H1 (cell line): ENCODE data around the gene BNC2. TPM values are rescaled to one million over a fixed set of nuclear protein-coding genes. Genes with fewer than 3 reads are reported as not detected.

Source experiments
- CTCF ChIA-PET: fragments of 300-600 bp; sonication (Branson Sonifier 250); formaldehyde crosslinking; loops from one replicate; lab custom pipeline; 2021; ENCODE audit not compliant: partially characterized antibody; lab: Charles Lee
- POLR2A ChIA-PET: fragments of 300-600 bp; sonication (Branson Sonifier 250); formaldehyde crosslinking; loops from one replicate; lab custom pipeline; 2021; ENCODE audit warnings: inconsistent platforms; ENCODE audit not compliant: partially characterized antibody; lab: Charles Lee
- DNase-seq, 2 experiments: peaks; one replicate each; pipeline versions ENCODE4 v3.0.0 to v3.0.0-alpha.2; 2010 to 2022; ENCODE audit warnings: low spot score in 2 of 2, low read depth in 1 of 2, mixed read lengths in 1 of 2
- FAIRE-seq: peaks from 2 replicates; lab custom pipeline; 2011; peaks lifted over from hg19 to GRCh38; lab: Jason Lieb, UNC
- H2AFZ ChIP-seq: 2 replicates; pipeline ENCODE4 v1.8.1; 2012; ENCODE audit warnings: low read length, inconsistent platforms
- H2AK5ac ChIP-seq: 2 replicates; pipeline ENCODE4 v1.6.1; 2013; ENCODE audit warnings: low read depth, low read length
- H2BK120ac ChIP-seq: replicated peaks from 2 replicates; pipeline ENCODE3; 2013; ENCODE audit warnings: low read depth, low read length, inconsistent platforms
- H2BK12ac ChIP-seq: 2 replicates; pipeline ENCODE4 v1.6.1; 2013; ENCODE audit warnings: low read depth, low read length
- H2BK15ac ChIP-seq: 2 replicates; pipeline ENCODE4 v1.6.1; 2013; ENCODE audit warnings: low read length
- H2BK20ac ChIP-seq: 2 replicates; pipeline ENCODE4 v1.6.1; 2013; ENCODE audit warnings: low read length
- H2BK5ac ChIP-seq: 2 replicates; pipeline ENCODE4 v1.6.1; 2013; ENCODE audit warnings: low read depth, low read length
- H3K14ac ChIP-seq: 2 replicates; pipeline ENCODE4 v1.6.1; 2013; ENCODE audit warnings: inconsistent platforms; ENCODE audit not compliant: insufficient read length
- H3K18ac ChIP-seq: 2 replicates; pipeline ENCODE4 v1.6.1; 2013; ENCODE audit warnings: low read length; ENCODE audit errors: extremely low read depth
- H3K23ac ChIP-seq: 2 replicates; pipeline ENCODE4 v1.6.1; 2013; ENCODE audit warnings: inconsistent platforms; ENCODE audit not compliant: insufficient read length
- H3K23me2 ChIP-seq: 2 replicates; pipeline ENCODE4 v1.6.1; 2013; ENCODE audit warnings: low read depth, low read length
- H3K27ac ChIP-seq: 2 replicates; pipeline ENCODE4 v1.6.1; 2011; ENCODE audit warnings: low read depth, low read length, inconsistent platforms
- H3K27me3 ChIP-seq, 4 experiments: replicated peaks in 1 of 4; 1 replicate in 1 of 4; 2 replicates in 3 of 4; pipeline versions ENCODE4 v1.6.1 to v1.8.1; 2011 to 2013; ENCODE audit warnings: low read length in 3 of 4, mild to moderate bottlenecking in 3 of 4, inconsistent platforms in 2 of 4, mixed read lengths in 2 of 4, moderate library complexity in 1 of 4; ENCODE audit not compliant: control insufficient read depth in 3 of 4, insufficient read depth in 3 of 4; ENCODE audit errors: extremely low read depth in 1 of 4
- H3K36me3 ChIP-seq, 4 experiments: 2 replicates each; pipeline versions ENCODE4 v1.6.1 to v1.8.1; 2011 to 2013; ENCODE audit warnings: mild to moderate bottlenecking in 4 of 4, low read length in 3 of 4, moderate library complexity in 2 of 4, control low read depth in 1 of 4, inconsistent platforms in 1 of 4; ENCODE audit not compliant: insufficient read depth in 4 of 4, control insufficient read depth in 2 of 4
- H3K4ac ChIP-seq: replicated peaks from 2 replicates; pipeline ENCODE3; 2013; ENCODE audit warnings: low read length, low read depth, mixed read lengths, inconsistent platforms; ENCODE audit not compliant: insufficient read length
- H3K4me1 ChIP-seq, 4 experiments: replicated peaks in 1 of 4; 1 replicate in 1 of 4; 2 replicates in 3 of 4; pipeline versions ENCODE4 v1.6.1 to v1.8.1; 2011 to 2013; ENCODE audit warnings: low read length in 3 of 4, inconsistent platforms in 2 of 4, mixed read lengths in 1 of 4; ENCODE audit not compliant: insufficient read depth in 4 of 4, control insufficient read depth in 3 of 4
- H3K4me2 ChIP-seq, 2 experiments: 2 replicates each; pipeline versions ENCODE4 v1.6.1 to v1.8.1; 2011 to 2013; ENCODE audit warnings: low read depth in 2 of 2, low read length in 2 of 2, control low read depth in 1 of 2, inconsistent platforms in 1 of 2, mild to moderate bottlenecking in 1 of 2; ENCODE audit not compliant: insufficient read depth in 1 of 2
- H3K4me3 ChIP-seq, 4 experiments: fragments of 200-600, 300-600 bp in 1 of 4; sonication (generic), shearing (Covaris generic), sonication (Bioruptor Twin) in 1 of 4; 2 replicates each; pipeline versions ENCODE4 v1.5.1 to v1.8.1; 2011 to 2016; ENCODE audit warnings: low read length in 4 of 4, low read depth in 3 of 4, control low read depth in 2 of 4, inconsistent platforms in 2 of 4, mild to moderate bottlenecking in 2 of 4, mixed read lengths in 1 of 4, moderate library complexity in 1 of 4; ENCODE audit not compliant: insufficient read depth in 2 of 4; ENCODE audit errors: extremely low read depth in 1 of 4
- H3K56ac ChIP-seq: replicated peaks from 2 replicates; pipeline ENCODE3; 2013; ENCODE audit warnings: low read depth, mild to moderate bottlenecking, mixed read lengths, low read length, inconsistent platforms; ENCODE audit not compliant: insufficient read length
- H3K79me1 ChIP-seq: 2 replicates; pipeline ENCODE4 v1.6.1; 2013; ENCODE audit warnings: low read depth, low read length, control low read depth
- H3K79me2 ChIP-seq, 2 experiments: 2 replicates each; pipeline versions ENCODE4 v1.6.1 to v1.8.1; 2012 to 2013; ENCODE audit warnings: low read length in 2 of 2, mild to moderate bottlenecking in 2 of 2, inconsistent platforms in 1 of 2; ENCODE audit not compliant: insufficient read depth in 2 of 2, control insufficient read depth in 1 of 2
- H3K9ac ChIP-seq, 4 experiments: replicated peaks in 1 of 4; 1 replicate in 1 of 4; 2 replicates in 3 of 4; pipeline versions ENCODE4 v1.6.1 to v1.8.1; 2011 to 2013; ENCODE audit warnings: low read depth in 3 of 4, low read length in 3 of 4, control low read depth in 2 of 4, mild to moderate bottlenecking in 2 of 4, moderate library complexity in 2 of 4, inconsistent platforms in 1 of 4; ENCODE audit errors: extremely low read depth in 1 of 4
- H3K9me3 ChIP-seq, 2 experiments: 2 replicates each; pipeline versions ENCODE4 v1.6.1 to v1.8.1; 2012 to 2013; ENCODE audit warnings: mild to moderate bottlenecking in 2 of 2, moderate library complexity in 2 of 2, control low read depth in 1 of 2, inconsistent platforms in 1 of 2, low read depth in 1 of 2, low read length in 1 of 2, mixed read lengths in 1 of 2; ENCODE audit not compliant: insufficient read depth in 2 of 2
- H4K20me1 ChIP-seq, 2 experiments: replicated peaks in 1 of 2; 2 replicates each; pipeline versions ENCODE3 to v1.8.1; 2011 to 2013; ENCODE audit warnings: inconsistent platforms in 2 of 2, low read length in 2 of 2, mild to moderate bottlenecking in 1 of 2; ENCODE audit not compliant: insufficient read depth in 2 of 2, control insufficient read depth in 1 of 2
- H4K5ac ChIP-seq: 2 replicates; pipeline ENCODE4 v1.6.1; 2013; ENCODE audit warnings: low read length, low read depth, mixed read lengths, inconsistent platforms; ENCODE audit not compliant: insufficient read length
- H4K8ac ChIP-seq: 2 replicates; pipeline ENCODE4 v1.8.0; 2013; ENCODE audit warnings: mild to moderate bottlenecking, moderate library complexity, low read length, inconsistent platforms; ENCODE audit not compliant: insufficient read depth; ENCODE audit errors: extremely low read depth
- H4K91ac ChIP-seq: replicated peaks from 2 replicates; pipeline ENCODE3; 2013; ENCODE audit warnings: low read length, mixed read lengths, inconsistent platforms; ENCODE audit not compliant: insufficient read length
- TAF7 ChIP-seq: optimal IDR thresholded peaks from 2 replicates; pipeline ENCODE3; 2011; ENCODE audit warnings: low read depth, mild to moderate bottlenecking, inconsistent platforms, low read length, moderate library complexity, borderline replicate concordance
- WGBS, 2 experiments: shearing (Covaris generic) in 1 of 2; methylation state at CpG; one replicate each; pipeline versions ENCODE4 v1.1.6 to v1.1.7; 2013 to 2015; ENCODE audit warnings: low lambda C conversion rate in 2 of 2, mixed read lengths in 2 of 2, inconsistent platforms in 1 of 2, low coverage in 1 of 2, missing lambda C conversion rate in 1 of 2; ENCODE audit not compliant: insufficient replicate concordance in 2 of 2, insufficient coverage in 1 of 2, insufficient read length in 1 of 2; ENCODE audit errors: extremely low coverage in 1 of 2, missing lambda C conversion rate in 1 of 2; 5-methylcytosine and 5-hydroxymethylcytosine counted together
- polyA plus RNA-seq, 7 experiments: library from polyadenylated mRNA; depleted of rRNA in 3 of 7; stranded (reverse) in 5 of 7; unstranded in 2 of 7; fragments of >200 nt in 5 of 7; fragments of 200-250 nt in 2 of 7; gene quantifications; 1 replicate in 5 of 7; 2 replicates in 1 of 7; 4 replicates in 1 of 7; pipeline versions ENCODE4 v1.2.1 to v1.2.3, GENCODE V29; 2011 to 2013; ENCODE audit warnings: missing spikeins in 2 of 7, mixed read lengths in 2 of 7
- total RNA-seq: library from RNA; stranded (reverse); fragmentation: NEBNext Ultra II Directional; extraction: Animal tissue kit (Norgen Biotek cat#: 25700); gene quantifications from 2 replicates; pipeline ENCODE4 v1.2.1, GENCODE V29; 2021

Gene BNC2
- total and polyA plus RNA-seq, 2 of the 8 experiments (the other 6 are each of a cell fraction or from before 2014, with no cell fraction given), result 16.0 to 26.8 TPM

- Histone ChIP-seq H2BK15ac (no peak overlapping the region), H2BK5ac (no peak overlapping the region), H2AFZ (no peak overlapping the region), H2BK20ac (no peak overlapping the region), H4K5ac (no peak overlapping the region), H3K79me2 (peaks cover 4 to 64% of the 10 kb centered on the region in 2 experiments), H2BK12ac (no peak overlapping the region), H2BK120ac (no peak overlapping the region), H3K4me2 (no peak overlapping the region), H3K9ac (no peak overlapping the region), H3K23ac (no peak overlapping the region), H4K91ac (no peak overlapping the region), H3K18ac (no peak overlapping the region), H3K4ac (no peak overlapping the region), H3K4me3 (no peak overlapping the region), H3K4me1 (peaks cover 5 to 20% (median 9%) of the 10 kb centered on the region in 4 experiments), H3K36me3 (no peaks in the 10 kb centered on the region; a peak in 1 of 8 replicates), H3K14ac (no peak overlapping the region), H3K23me2 (no peaks in the 10 kb centered on the region), H2AK5ac (no peak overlapping the region), H3K79me1 (no peaks in the 10 kb centered on the region; the same call in none of the 2 replicates), H3K27me3 (no peaks in the 10 kb centered on the region), H3K9me3 (no peaks in the 10 kb centered on the region), H4K20me1 (no peaks in the 10 kb centered on the region), H4K8ac (no peak overlapping the region), H3K56ac (no peak overlapping the region), H3K27ac (no peak overlapping the region)
- 83% methylated on average over 4 of the region's 4 CpGs; no CpG with 5 or more reads in 1 of the 2 experiments for WGBS, 2 experiments
- ChIA-PET POLR2A (no interaction called here), CTCF (no interaction called here)
- DNase-seq (no peak), FAIRE-seq (no peak)
- TF ChIP-seq TAF7, result no peak
These were observed 39.7 kb downstream of the BNC2 start for GRCh38 chr9:16830806-16831205.
